Kidney (tissue), 14 donors: ENCODE data around the gene LRBA. TPM values are rescaled to one million over a fixed set of nuclear protein-coding genes. Genes with fewer than 3 reads are reported as not detected.
A peak's percentile ranks its signal among the peaks of the same experiment; 100 is the strongest.

Experiments
- DNase-seq, 5 donors: peaks; one replicate each; pipeline ENCODE4 v3.0.0-alpha.2; 2013 to 2020
- FAIRE-seq: peaks from 2 replicates; lab custom pipeline; 2012; peaks lifted over from hg19 to GRCh38; lab: Jason Lieb, UNC
- H3K27ac ChIP-seq, 2 donors: one replicate each; pipeline ENCODE4 v1.7.0; 2013; ENCODE audit warnings: low read depth in 2 of 2, low read length in 2 of 2, inconsistent platforms in 1 of 2
- H3K27me3 ChIP-seq: one replicate; pipeline ENCODE4 v1.7.1; 2013; ENCODE audit warnings: low read length, inconsistent platforms; ENCODE audit not compliant: control insufficient read depth, insufficient read depth
- H3K36me3 ChIP-seq, 3 donors: one replicate each; pipeline versions ENCODE4 v1.7.0 to v1.7.1; 2013; ENCODE audit warnings: low read length in 3 of 3, control low read depth in 1 of 3, inconsistent platforms in 1 of 3; ENCODE audit not compliant: insufficient read depth in 3 of 3, control insufficient read depth in 2 of 3
- H3K4me1 ChIP-seq, 3 donors: one replicate each; pipeline versions ENCODE4 v1.7.0 to v1.7.1; 2013; ENCODE audit warnings: low read length in 3 of 3, inconsistent platforms in 1 of 3, low read depth in 1 of 3; ENCODE audit not compliant: control insufficient read depth in 2 of 3, insufficient read depth in 2 of 3
- H3K4me3 ChIP-seq, 3 donors: one replicate each; pipeline versions ENCODE4 v1.7.0 to v1.8.1; 2013; ENCODE audit warnings: low read length in 3 of 3, control low read depth in 1 of 3, inconsistent platforms in 1 of 3
- H3K9ac ChIP-seq, 3 donors: one replicate each; pipeline versions ENCODE4 v1.7.0 to v1.7.1; 2013; ENCODE audit warnings: low read length in 3 of 3, control low read depth in 1 of 3, inconsistent platforms in 1 of 3
- H3K9me3 ChIP-seq, 3 donors: one replicate each; pipeline versions ENCODE4 v1.7.0 to v1.7.1; 2013; ENCODE audit warnings: low read length in 3 of 3, control low read depth in 1 of 3, inconsistent platforms in 1 of 3; ENCODE audit not compliant: control insufficient read depth in 2 of 3, insufficient read depth in 1 of 3
- intact Hi-C: fragments of 100-400 bp; cut with DNase I; formaldehyde crosslinking; loops from one replicate; pipeline ENCODE4 v1.11.1; 2022
- polyA plus RNA-seq: library from polyadenylated mRNA; stranded (reverse); fragments of 350-450 nt; fragmentation: Illumina TruSeq; extraction: RNeasy Lipid Tissue Mini Kit (QIAGEN cat#74804); gene quantifications from one replicate; pipeline ENCODE4 v1.2.3, GENCODE V29; 2014; ENCODE audit warnings: low read depth, low replicate concordance; ENCODE audit not compliant: insufficient read depth
- total RNA-seq: library from RNA; stranded (reverse); fragmentation: NEBNext Ultra II Directional; extraction: Animal tissue kit (Norgen Biotek cat#: 25700); gene quantifications from one replicate; pipeline ENCODE4 v1.2.1, GENCODE V29; 2021
- TF ChIP-seq, protein P1 (sequence below): IDR thresholded peaks from 3 replicates; pipeline ENCODE4 v1.5.1; 2012; ENCODE audit warnings: mild to moderate bottlenecking, moderate library complexity, borderline replicate concordance; ENCODE audit not compliant: insufficient read depth; ENCODE audit errors: extremely low read depth
- donor health status: control.
- donor health status: control.
- donor health status: control.
- donor health status: control.
- donor health status: control.
- donor health status: DM: yes; HTN: yes; CAD: no.
- donor health status: Normal renal cell carcinoma (clear cell type).

Gene LRBA
- total and polyA plus RNA-seq, 2 donors from 2014 or later = 20.3 to 76.7 TPM

DNA sequence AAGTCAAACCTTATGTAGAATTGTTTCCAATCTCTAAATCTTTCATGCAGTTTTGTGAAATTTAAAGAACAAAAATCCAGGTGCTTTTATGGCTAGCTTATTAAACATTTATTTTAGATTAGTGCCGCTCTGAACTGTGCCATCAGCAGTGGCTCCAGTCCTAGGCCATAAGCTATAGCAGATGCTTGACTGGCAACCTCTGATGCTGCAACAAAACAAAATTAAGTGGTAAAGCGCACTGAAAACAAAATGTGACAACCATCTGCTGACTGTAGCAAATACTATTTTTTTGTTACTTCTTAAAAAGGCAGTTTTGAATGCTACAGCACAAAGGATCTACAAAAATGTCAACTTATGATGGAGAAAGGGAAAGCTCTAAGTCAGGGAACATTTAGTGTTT, 699.4 kb downstream of the LRBA start:
- Histone ChIP-seq H3K27me3 (no peaks in the 10 kb centered on the region), H3K9ac (no peak overlapping the region), H3K9me3 (no peaks in the 10 kb centered on the region), H3K27ac (no peak overlapping the region), H3K4me1 (peaks cover 0 to 5% (median 2%) of the 10 kb centered on the region in 3 donors), H3K4me3 (no peak overlapping the region), H3K36me3 (no peaks in the 10 kb centered on the region)
- FAIRE-seq (no peak), DNase-seq (no peak)
- intact Hi-C loops = no loop called here
- TF ChIP-seq, protein P1, sequence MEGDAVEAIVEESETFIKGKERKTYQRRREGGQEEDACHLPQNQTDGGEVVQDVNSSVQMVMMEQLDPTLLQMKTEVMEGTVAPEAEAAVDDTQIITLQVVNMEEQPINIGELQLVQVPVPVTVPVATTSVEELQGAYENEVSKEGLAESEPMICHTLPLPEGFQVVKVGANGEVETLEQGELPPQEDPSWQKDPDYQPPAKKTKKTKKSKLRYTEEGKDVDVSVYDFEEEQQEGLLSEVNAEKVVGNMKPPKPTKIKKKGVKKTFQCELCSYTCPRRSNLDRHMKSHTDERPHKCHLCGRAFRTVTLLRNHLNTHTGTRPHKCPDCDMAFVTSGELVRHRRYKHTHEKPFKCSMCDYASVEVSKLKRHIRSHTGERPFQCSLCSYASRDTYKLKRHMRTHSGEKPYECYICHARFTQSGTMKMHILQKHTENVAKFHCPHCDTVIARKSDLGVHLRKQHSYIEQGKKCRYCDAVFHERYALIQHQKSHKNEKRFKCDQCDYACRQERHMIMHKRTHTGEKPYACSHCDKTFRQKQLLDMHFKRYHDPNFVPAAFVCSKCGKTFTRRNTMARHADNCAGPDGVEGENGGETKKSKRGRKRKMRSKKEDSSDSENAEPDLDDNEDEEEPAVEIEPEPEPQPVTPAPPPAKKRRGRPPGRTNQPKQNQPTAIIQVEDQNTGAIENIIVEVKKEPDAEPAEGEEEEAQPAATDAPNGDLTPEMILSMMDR = no peak

DNA sequence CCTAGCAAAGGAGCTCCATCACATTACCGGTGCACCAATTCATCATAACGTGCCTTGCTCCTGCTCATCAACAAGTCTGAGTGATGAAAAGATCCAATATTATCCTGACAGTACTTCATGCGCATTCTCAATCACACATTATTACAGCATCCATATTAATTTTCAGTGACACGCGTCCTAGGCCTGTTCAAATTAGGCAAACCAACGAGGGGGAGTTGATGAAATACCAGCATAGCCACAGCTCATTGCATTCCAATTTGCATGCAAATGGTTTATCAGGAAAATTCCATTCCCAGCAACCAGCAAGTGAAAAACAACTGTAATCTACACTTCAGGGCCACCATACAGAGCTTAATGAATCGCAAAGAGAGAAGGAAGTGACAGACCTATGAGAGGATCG, 699.9 kb downstream of the LRBA start:
- TF ChIP-seq, protein P1 = no peak
- peak in 3 of 5 donors; percentile 20 to 63 (median 56) for DNase-seq
- FAIRE-seq = no peak

DNA sequence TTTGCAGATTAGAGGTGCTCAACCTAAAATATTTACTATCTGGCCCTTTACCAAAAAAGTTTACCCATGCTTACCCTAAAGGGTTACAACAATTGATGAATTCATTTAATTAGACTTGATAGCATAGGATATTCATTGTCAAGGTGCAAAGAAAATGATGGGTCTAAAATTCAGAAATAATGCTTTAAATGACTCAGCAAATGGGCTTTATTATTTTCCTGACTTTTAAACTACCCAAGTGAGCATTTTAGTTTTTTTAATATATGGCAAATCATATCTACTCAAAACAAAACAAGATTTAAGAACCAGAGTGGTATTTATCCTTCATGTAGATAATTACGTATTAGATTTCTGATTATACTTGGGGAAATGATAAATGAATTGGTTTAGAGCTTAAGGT, 701.1 kb downstream of the LRBA start:
- Histone ChIP-seq H3K4me3 (no peak overlapping the region), H3K4me1 (peaks cover 0 to 5% (median 2%) of the 10 kb centered on the region in 3 donors), H3K27ac (no peak overlapping the region), H3K36me3 (no peaks in the 10 kb centered on the region), H3K27me3 (no peaks in the 10 kb centered on the region), H3K9me3 (no peaks in the 10 kb centered on the region), H3K9ac (no peak overlapping the region)
- DNase-seq (no peak), FAIRE-seq (no peak)
- TF ChIP-seq, protein P1 = no peak
- intact Hi-C loops = no loop called here

More for the DNA sequence above, 699.9 kb downstream of the LRBA start:
- H3K4me1 ChIP-seq = peaks cover 0 to 5% (median 2%) of the 10 kb centered on the region in 3 donors
- no peak overlapping the region for H3K9ac ChIP-seq
- intact Hi-C loops = no loop called here
- no peaks in the 10 kb centered on the region for H3K9me3 ChIP-seq
- no peaks in the 10 kb centered on the region for H3K36me3 ChIP-seq
- H3K27me3 ChIP-seq = no peaks in the 10 kb centered on the region
- no peak overlapping the region for H3K4me3 ChIP-seq
- no peak overlapping the region for H3K27ac ChIP-seq
